ENCODE results near the gene LRRC4C.
"Not testable (repeated sequence)": the region's sequence is repeated elsewhere in the genome, so short reads cannot be mapped to it uniquely, and the experiment has no call there.

Gene LRRC4C

GRCh38 chr11:40255457-40255856, 1204.0 kb downstream of the LRRC4C start:
- no peak for DNase-seq (ENCODE audit: low read depth in 2 of 2, low spot score in 1 of 2)

GRCh38 chr11:40253166-40253565, 1206.3 kb downstream of the LRRC4C start:
- no peak for DNase-seq (ENCODE audit: low read depth in 2 of 2, low spot score in 1 of 2)

GRCh38 chr11:40252236-40252635, 1207.2 kb downstream of the LRRC4C start:
- no peak for DNase-seq (ENCODE audit: low read depth in 2 of 2, low spot score in 1 of 2)

- no peak for DNase-seq (ENCODE audit: low read depth in 2 of 2, low spot score in 1 of 2)
These were observed 1212.5 kb downstream of the LRRC4C start for GRCh38 chr11:40246983-40247382.

- no peak for DNase-seq (ENCODE audit: low read depth in 2 of 2, low spot score in 1 of 2)
These were observed 1217.9 kb downstream of the LRRC4C start for GRCh38 chr11:40241524-40242051.

- no peak for DNase-seq (ENCODE audit: low read depth in 2 of 2, low spot score in 1 of 2)
These were observed 1219.2 kb downstream of the LRRC4C start for GRCh38 chr11:40240284-40240683.

GRCh38 chr11:40236526-40236925, 1222.9 kb downstream of the LRRC4C start:
- no peak for DNase-seq (ENCODE audit: low read depth in 2 of 2, low spot score in 1 of 2)

GRCh38 chr11:40235841-40236240, 1223.6 kb downstream of the LRRC4C start:
- no peak for DNase-seq (ENCODE audit: low read depth in 2 of 2, low spot score in 1 of 2)

GRCh38 chr11:40230821-40231220, 1228.6 kb downstream of the LRRC4C start:
- DNase-seq (ENCODE audit: low read depth in 2 of 2, low spot score in 1 of 2), result no peak

GRCh38 chr11:40228662-40229061, 1230.8 kb downstream of the LRRC4C start:
- no peak for DNase-seq (ENCODE audit: low read depth in 2 of 2, low spot score in 1 of 2)

GRCh38 chr11:40227730-40228129, 1231.7 kb downstream of the LRRC4C start:
- no peak for DNase-seq (ENCODE audit: low read depth in 2 of 2, low spot score in 1 of 2)

- DNase-seq (ENCODE audit: low read depth in 2 of 2, low spot score in 1 of 2), result no peak
These were observed 1232.8 kb downstream of the LRRC4C start for GRCh38 chr11:40226654-40227053.

- no peak for DNase-seq (ENCODE audit: low read depth in 2 of 2, low spot score in 1 of 2)
These were observed 1235.7 kb downstream of the LRRC4C start for GRCh38 chr11:40223596-40224330.

GRCh38 chr11:40219401-40219800, 1240.1 kb downstream of the LRRC4C start:
- DNase-seq (ENCODE audit: low read depth in 2 of 2, low spot score in 1 of 2), result no peak

GRCh38 chr11:40215556-40215955, 1243.9 kb downstream of the LRRC4C start:
- DNase-seq (ENCODE audit: low read depth in 2 of 2, low spot score in 1 of 2), result no peak

- no peak for DNase-seq (ENCODE audit: low read depth in 2 of 2, low spot score in 1 of 2)
These were observed 1252.0 kb downstream of the LRRC4C start for GRCh38 chr11:40207416-40207815.

- no peak for DNase-seq (ENCODE audit: low read depth in 2 of 2, low spot score in 1 of 2)
These were observed 1255.2 kb downstream of the LRRC4C start for GRCh38 chr11:40204228-40204627.

GRCh38 chr11:40203606-40204005, 1255.8 kb downstream of the LRRC4C start:
- no peak for DNase-seq (ENCODE audit: low read depth in 2 of 2, low spot score in 1 of 2)

GRCh38 chr11:40202589-40203270, 1256.7 kb downstream of the LRRC4C start:
- DNase-seq (ENCODE audit: low read depth in 2 of 2, low spot score in 1 of 2), result no peak

GRCh38 chr11:40192590-40192989, 1266.9 kb downstream of the LRRC4C start:
- DNase-seq (ENCODE audit: low read depth in 2 of 2, low spot score in 1 of 2), result not testable (repeated sequence)

GRCh38 chr11:40190294-40190693, 1269.2 kb downstream of the LRRC4C start:
- no peak for DNase-seq (ENCODE audit: low read depth in 2 of 2, low spot score in 1 of 2)

- no peak for DNase-seq (ENCODE audit: low read depth in 2 of 2, low spot score in 1 of 2)
These were observed 1270.6 kb downstream of the LRRC4C start for GRCh38 chr11:40188848-40189247.

Measured in stimulated activated CD8-positive, alpha-beta memory T cell treated with anti-CD3 and anti-CD28 coated beads, Interleukin-4, amount 100 ng/mL, for 1 hour (primary cell).